H1 (cell line): ENCODE measurements around the gene CARD14. TPM values are rescaled to one million over a fixed set of nuclear protein-coding genes. Genes with fewer than 3 reads are reported as not detected.

ENCODE experiments used
- CTCF ChIA-PET: fragments of 300-600 bp; sonication (Branson Sonifier 250); formaldehyde crosslinking; loops from one replicate; lab custom pipeline; 2021; ENCODE audit not compliant: partially characterized antibody; lab: Charles Lee
- POLR2A ChIA-PET: fragments of 300-600 bp; sonication (Branson Sonifier 250); formaldehyde crosslinking; loops from one replicate; lab custom pipeline; 2021; ENCODE audit warnings: inconsistent platforms; ENCODE audit not compliant: partially characterized antibody; lab: Charles Lee
- DNase-seq, 2 experiments: peaks; one replicate each; pipeline versions ENCODE4 v3.0.0 to v3.0.0-alpha.2; 2010 to 2022; ENCODE audit warnings: low spot score in 2 of 2, low read depth in 1 of 2, mixed read lengths in 1 of 2
- FAIRE-seq: peaks from 2 replicates; lab custom pipeline; 2011; peaks lifted over from hg19 to GRCh38; lab: Jason Lieb, UNC
- H2AFZ ChIP-seq: 2 replicates; pipeline ENCODE4 v1.8.1; 2012; ENCODE audit warnings: low read length, inconsistent platforms
- H2AK5ac ChIP-seq: 2 replicates; pipeline ENCODE4 v1.6.1; 2013; ENCODE audit warnings: low read depth, low read length
- H2BK120ac ChIP-seq: replicated peaks from 2 replicates; pipeline ENCODE3; 2013; ENCODE audit warnings: low read depth, low read length, inconsistent platforms
- H2BK12ac ChIP-seq: 2 replicates; pipeline ENCODE4 v1.6.1; 2013; ENCODE audit warnings: low read depth, low read length
- H2BK15ac ChIP-seq: 2 replicates; pipeline ENCODE4 v1.6.1; 2013; ENCODE audit warnings: low read length
- H2BK20ac ChIP-seq: 2 replicates; pipeline ENCODE4 v1.6.1; 2013; ENCODE audit warnings: low read length
- H2BK5ac ChIP-seq: 2 replicates; pipeline ENCODE4 v1.6.1; 2013; ENCODE audit warnings: low read depth, low read length
- H3K14ac ChIP-seq: 2 replicates; pipeline ENCODE4 v1.6.1; 2013; ENCODE audit warnings: inconsistent platforms; ENCODE audit not compliant: insufficient read length
- H3K18ac ChIP-seq: 2 replicates; pipeline ENCODE4 v1.6.1; 2013; ENCODE audit warnings: low read length; ENCODE audit errors: extremely low read depth
- H3K23ac ChIP-seq: 2 replicates; pipeline ENCODE4 v1.6.1; 2013; ENCODE audit warnings: inconsistent platforms; ENCODE audit not compliant: insufficient read length
- H3K23me2 ChIP-seq: 2 replicates; pipeline ENCODE4 v1.6.1; 2013; ENCODE audit warnings: low read depth, low read length
- H3K27ac ChIP-seq: 2 replicates; pipeline ENCODE4 v1.6.1; 2011; ENCODE audit warnings: low read depth, low read length, inconsistent platforms
- H3K27me3 ChIP-seq, 4 experiments: replicated peaks in 1 of 4; 1 replicate in 1 of 4; 2 replicates in 3 of 4; pipeline versions ENCODE4 v1.6.1 to v1.8.1; 2011 to 2013; ENCODE audit warnings: low read length in 3 of 4, mild to moderate bottlenecking in 3 of 4, inconsistent platforms in 2 of 4, mixed read lengths in 2 of 4, moderate library complexity in 1 of 4; ENCODE audit not compliant: control insufficient read depth in 3 of 4, insufficient read depth in 3 of 4; ENCODE audit errors: extremely low read depth in 1 of 4
- H3K36me3 ChIP-seq, 4 experiments: 2 replicates each; pipeline versions ENCODE4 v1.6.1 to v1.8.1; 2011 to 2013; ENCODE audit warnings: mild to moderate bottlenecking in 4 of 4, low read length in 3 of 4, moderate library complexity in 2 of 4, control low read depth in 1 of 4, inconsistent platforms in 1 of 4; ENCODE audit not compliant: insufficient read depth in 4 of 4, control insufficient read depth in 2 of 4
- H3K4ac ChIP-seq: replicated peaks from 2 replicates; pipeline ENCODE3; 2013; ENCODE audit warnings: low read length, low read depth, mixed read lengths, inconsistent platforms; ENCODE audit not compliant: insufficient read length
- H3K4me1 ChIP-seq, 4 experiments: replicated peaks in 1 of 4; 1 replicate in 1 of 4; 2 replicates in 3 of 4; pipeline versions ENCODE4 v1.6.1 to v1.8.1; 2011 to 2013; ENCODE audit warnings: low read length in 3 of 4, inconsistent platforms in 2 of 4, mixed read lengths in 1 of 4; ENCODE audit not compliant: insufficient read depth in 4 of 4, control insufficient read depth in 3 of 4
- H3K4me2 ChIP-seq, 2 experiments: 2 replicates each; pipeline versions ENCODE4 v1.6.1 to v1.8.1; 2011 to 2013; ENCODE audit warnings: low read depth in 2 of 2, low read length in 2 of 2, control low read depth in 1 of 2, inconsistent platforms in 1 of 2, mild to moderate bottlenecking in 1 of 2; ENCODE audit not compliant: insufficient read depth in 1 of 2
- H3K4me3 ChIP-seq, 4 experiments: fragments of 200-600, 300-600 bp in 1 of 4; sonication (generic), shearing (Covaris generic), sonication (Bioruptor Twin) in 1 of 4; 2 replicates each; pipeline versions ENCODE4 v1.5.1 to v1.8.1; 2011 to 2016; ENCODE audit warnings: low read length in 4 of 4, low read depth in 3 of 4, control low read depth in 2 of 4, inconsistent platforms in 2 of 4, mild to moderate bottlenecking in 2 of 4, mixed read lengths in 1 of 4, moderate library complexity in 1 of 4; ENCODE audit not compliant: insufficient read depth in 2 of 4; ENCODE audit errors: extremely low read depth in 1 of 4
- H3K56ac ChIP-seq: replicated peaks from 2 replicates; pipeline ENCODE3; 2013; ENCODE audit warnings: low read depth, mild to moderate bottlenecking, mixed read lengths, low read length, inconsistent platforms; ENCODE audit not compliant: insufficient read length
- H3K79me1 ChIP-seq: 2 replicates; pipeline ENCODE4 v1.6.1; 2013; ENCODE audit warnings: low read depth, low read length, control low read depth
- H3K79me2 ChIP-seq, 2 experiments: 2 replicates each; pipeline versions ENCODE4 v1.6.1 to v1.8.1; 2012 to 2013; ENCODE audit warnings: low read length in 2 of 2, mild to moderate bottlenecking in 2 of 2, inconsistent platforms in 1 of 2; ENCODE audit not compliant: insufficient read depth in 2 of 2, control insufficient read depth in 1 of 2
- H3K9ac ChIP-seq, 4 experiments: replicated peaks in 1 of 4; 1 replicate in 1 of 4; 2 replicates in 3 of 4; pipeline versions ENCODE4 v1.6.1 to v1.8.1; 2011 to 2013; ENCODE audit warnings: low read depth in 3 of 4, low read length in 3 of 4, control low read depth in 2 of 4, mild to moderate bottlenecking in 2 of 4, moderate library complexity in 2 of 4, inconsistent platforms in 1 of 4; ENCODE audit errors: extremely low read depth in 1 of 4
- H3K9me3 ChIP-seq, 2 experiments: 2 replicates each; pipeline versions ENCODE4 v1.6.1 to v1.8.1; 2012 to 2013; ENCODE audit warnings: mild to moderate bottlenecking in 2 of 2, moderate library complexity in 2 of 2, control low read depth in 1 of 2, inconsistent platforms in 1 of 2, low read depth in 1 of 2, low read length in 1 of 2, mixed read lengths in 1 of 2; ENCODE audit not compliant: insufficient read depth in 2 of 2
- H4K20me1 ChIP-seq, 2 experiments: replicated peaks in 1 of 2; 2 replicates each; pipeline versions ENCODE3 to v1.8.1; 2011 to 2013; ENCODE audit warnings: inconsistent platforms in 2 of 2, low read length in 2 of 2, mild to moderate bottlenecking in 1 of 2; ENCODE audit not compliant: insufficient read depth in 2 of 2, control insufficient read depth in 1 of 2
- H4K5ac ChIP-seq: 2 replicates; pipeline ENCODE4 v1.6.1; 2013; ENCODE audit warnings: low read length, low read depth, mixed read lengths, inconsistent platforms; ENCODE audit not compliant: insufficient read length
- H4K8ac ChIP-seq: 2 replicates; pipeline ENCODE4 v1.8.0; 2013; ENCODE audit warnings: mild to moderate bottlenecking, moderate library complexity, low read length, inconsistent platforms; ENCODE audit not compliant: insufficient read depth; ENCODE audit errors: extremely low read depth
- H4K91ac ChIP-seq: replicated peaks from 2 replicates; pipeline ENCODE3; 2013; ENCODE audit warnings: low read length, mixed read lengths, inconsistent platforms; ENCODE audit not compliant: insufficient read length
- BACH1 ChIP-seq: IDR thresholded peaks from 2 replicates; pipeline ENCODE4 v1.6.1; 2012; ENCODE audit warnings: low read length, improper control_type of control experiment
- NANOG ChIP-seq: IDR thresholded peaks from 2 replicates; pipeline ENCODE4 v1.6.1; 2011; ENCODE audit warnings: low read length, low read depth, mild to moderate bottlenecking, inconsistent platforms; ENCODE audit not compliant: insufficient read depth, poor library complexity, severe bottlenecking
- NRF1 ChIP-seq: IDR thresholded peaks from 2 replicates; pipeline ENCODE4 v1.6.1; 2011; ENCODE audit warnings: mild to moderate bottlenecking, low read depth, low read length, improper control_type of control experiment
- POLR2AphosphoS5 ChIP-seq: IDR thresholded peaks from 2 replicates; pipeline ENCODE4 v1.6.1; 2011; ENCODE audit warnings: low read depth, low read length
- WGBS, 2 experiments: shearing (Covaris generic) in 1 of 2; methylation state at CpG; one replicate each; pipeline versions ENCODE4 v1.1.6 to v1.1.7; 2013 to 2015; ENCODE audit warnings: low lambda C conversion rate in 2 of 2, mixed read lengths in 2 of 2, inconsistent platforms in 1 of 2, low coverage in 1 of 2, missing lambda C conversion rate in 1 of 2; ENCODE audit not compliant: insufficient replicate concordance in 2 of 2, insufficient coverage in 1 of 2, insufficient read length in 1 of 2; ENCODE audit errors: extremely low coverage in 1 of 2, missing lambda C conversion rate in 1 of 2; 5-methylcytosine and 5-hydroxymethylcytosine counted together
- polyA plus RNA-seq, 7 experiments: library from polyadenylated mRNA; depleted of rRNA in 3 of 7; stranded (reverse) in 5 of 7; unstranded in 2 of 7; fragments of >200 nt in 5 of 7; fragments of 200-250 nt in 2 of 7; gene quantifications; 1 replicate in 5 of 7; 2 replicates in 1 of 7; 4 replicates in 1 of 7; pipeline versions ENCODE4 v1.2.1 to v1.2.3, GENCODE V29; 2011 to 2013; ENCODE audit warnings: missing spikeins in 2 of 7, mixed read lengths in 2 of 7
- total RNA-seq: library from RNA; stranded (reverse); fragmentation: NEBNext Ultra II Directional; extraction: Animal tissue kit (Norgen Biotek cat#: 25700); gene quantifications from 2 replicates; pipeline ENCODE4 v1.2.1, GENCODE V29; 2021

CARD14 gene
- total and polyA plus RNA-seq, 2 of the 8 experiments (the other 6 are each of a cell fraction or from before 2014, with no cell fraction given) = 0.08 TPM; not detected in 1

DNA sequence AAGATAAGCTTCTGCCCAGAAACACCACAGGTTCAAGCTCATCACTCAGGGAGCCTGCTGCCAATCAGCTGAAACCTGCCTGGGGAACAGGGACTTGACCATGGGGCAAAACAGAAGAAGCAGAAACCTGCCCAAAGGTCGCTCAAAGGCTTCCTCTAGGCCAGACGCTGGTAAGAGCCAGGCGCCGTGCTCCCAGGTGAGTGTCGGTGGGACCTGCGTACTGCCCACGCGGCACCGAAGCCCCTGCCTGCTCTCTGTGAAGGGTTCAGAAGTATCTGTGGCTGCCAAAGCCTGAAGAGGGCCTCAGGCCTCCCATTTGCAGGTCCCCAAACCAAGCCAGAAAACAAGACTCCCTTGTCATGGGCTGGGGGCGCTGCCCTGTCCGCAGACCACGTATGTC is 39.9 kb downstream of the CARD14 start:
- no peak for FAIRE-seq
- TF ChIP-seq POLR2AphosphoS5 (no peak), NRF1 (no peak), BACH1 (no peak), NANOG (no peak)
- H3K79me1 ChIP-seq = no peaks in the 10 kb centered on the region

More for the DNA sequence above, 39.9 kb downstream of the CARD14 start:
- WGBS, 2 experiments = 89% methylated on average over 12 of the region's 12 CpGs; no CpG with 5 or more reads in 1 of the 2 experiments
- H2BK20ac ChIP-seq = no peak overlapping the region
- CTCF ChIA-PET = interaction anchor here (0.6 to 9.0 kb wide), 4 partner anchors 16 to 92 kb away, joined by 3 to 90 read pairs (median 5); no protein-coding TSS in a partner anchor
- no peak overlapping the region; the same call in 1 of the 2 replicates for H2BK5ac ChIP-seq
- no peaks in the 10 kb centered on the region for H3K79me2 ChIP-seq
- H2BK15ac ChIP-seq = no peak overlapping the region
- no peak overlapping the region for H2BK120ac ChIP-seq
- H2AFZ ChIP-seq = no peak overlapping the region
- peaks cover 2 to 3% of the 10 kb centered on the region in 2 experiments for H4K20me1 ChIP-seq
- H4K5ac ChIP-seq = no peak overlapping the region
- H3K27ac ChIP-seq = no peak overlapping the region
- H3K9ac ChIP-seq = no peak overlapping the region
- no peak overlapping the region for H3K4me3 ChIP-seq
- H3K18ac ChIP-seq = no peak overlapping the region
- no peaks in the 10 kb centered on the region for H3K4me1 ChIP-seq
- H3K27me3 ChIP-seq = no peaks in the 10 kb centered on the region
- H2AK5ac ChIP-seq = no peak overlapping the region
- no peaks in the 10 kb centered on the region for H3K23me2 ChIP-seq
- no peak overlapping the region for H3K56ac ChIP-seq
- H3K9me3 ChIP-seq = no peaks in the 10 kb centered on the region
- H3K23ac ChIP-seq = no peak overlapping the region
- H4K8ac ChIP-seq = peak overlapping the region; percentile 51; the same call in 1 of the 2 replicates
- POLR2A ChIA-PET = interaction anchor here (0.7 to 2.6 kb wide), 3 partner anchors 16 to 74 kb away, joined by 3 to 9 read pairs (median 3); no protein-coding TSS in a partner anchor
- H4K91ac ChIP-seq = no peak overlapping the region
- H3K4ac ChIP-seq = no peak overlapping the region
- H2BK12ac ChIP-seq = no peak overlapping the region
- H3K4me2 ChIP-seq = no peak overlapping the region
- no peak for DNase-seq
- no peak overlapping the region for H3K14ac ChIP-seq
- H3K36me3 ChIP-seq = peaks cover 4 to 14% (median 11%) of the 10 kb centered on the region in 4 experiments; a peak in 4 of 8 replicates
